HepG2 (cell line): Measurements from ENCODE around the gene PLOD3. TPM values are rescaled to one million over a fixed set of nuclear protein-coding genes. Genes with fewer than 3 reads are reported as not detected.

Experiments
- ATF7 ChIP-seq, 2 experiments: fragments of 450-650 bp in 1 of 2; sonication (generic) in 1 of 2; formaldehyde crosslinking in 1 of 2; IDR thresholded peaks; 2 replicates each; pipeline versions ENCODE4 v1.4.0 to v1.6.1; 2016 to 2020; ENCODE audit warnings: antibody characterized with exemption in 1 of 2, mild to moderate bottlenecking in 1 of 2, missing genetic modification reagents in 1 of 2
- CREM ChIP-seq, 2 experiments: sonication (generic) in 1 of 2; formaldehyde crosslinking in 1 of 2; IDR thresholded peaks; 2 replicates each; pipeline versions ENCODE4 v1.4.0 to v1.6.1; 2016 to 2020; ENCODE audit warnings: antibody characterized with exemption in 1 of 2, mild to moderate bottlenecking in 1 of 2, missing genetic modification reagents in 1 of 2
- DNMT1 ChIP-seq: sonication (generic); formaldehyde crosslinking; IDR thresholded peaks from 2 replicates; pipeline ENCODE4 v1.5.1; 2020; ENCODE audit warnings: mild to moderate bottlenecking, missing genetic modification reagents
- DR1 ChIP-seq: sonication (generic); formaldehyde crosslinking; IDR thresholded peaks from 2 replicates; pipeline ENCODE4 v1.8.0; 2021; ENCODE audit warnings: mild to moderate bottlenecking, missing genetic modification reagents, inconsistent platforms
- FOXM1 ChIP-seq: sonication (generic); formaldehyde crosslinking; IDR thresholded peaks from 2 replicates; pipeline ENCODE4 v1.5.0; 2020; ENCODE audit warnings: missing genetic modification reagents
- HNF1B ChIP-seq: sonication (generic); formaldehyde crosslinking; IDR thresholded peaks from 2 replicates; pipeline ENCODE4 v1.5.1; 2020; ENCODE audit warnings: mild to moderate bottlenecking, moderate library complexity, missing genetic modification reagents
- MAZ ChIP-seq, 2 experiments: sonication (generic) in 1 of 2; formaldehyde crosslinking in 1 of 2; IDR thresholded peaks; 2 replicates each; pipeline versions ENCODE4 v1.5.0 to v1.6.1; 2012 to 2020; ENCODE audit warnings: low read depth in 2 of 2, mild to moderate bottlenecking in 2 of 2, borderline replicate concordance in 1 of 2, improper control_type of control experiment in 1 of 2, low read length in 1 of 2, missing genetic modification reagents in 1 of 2, moderate library complexity in 1 of 2
- MBNL3 ChIP-seq: fragments of 250-450 bp; sonication (Bioruptor Pico); conservative IDR thresholded peaks from 2 replicates; pipeline ENCODE4 v1.8.0; 2022; ENCODE audit warnings: mild to moderate bottlenecking, inconsistent platforms
- MED1 ChIP-seq: sonication (generic); formaldehyde crosslinking; IDR thresholded peaks from 2 replicates; pipeline ENCODE4 v1.4.0; 2020; ENCODE audit warnings: missing genetic modification reagents
- SOX13 ChIP-seq, 3 experiments: fragments of 450-650 bp in 1 of 3; sonication (generic) in 1 of 3; formaldehyde crosslinking in 1 of 3; IDR thresholded peaks in 2 of 3; conservative IDR thresholded peaks in 1 of 3; 2 replicates each; pipeline versions ENCODE4 v1.5.0 to v1.6.1; 2016 to 2020; ENCODE audit warnings: antibody characterized with exemption in 1 of 3, mild to moderate bottlenecking in 1 of 3, missing compliant biosample characterization in 1 of 3, missing genetic modification reagents in 1 of 3, moderate library complexity in 1 of 3
- SRSF9 ChIP-seq: fragments of 200-400 bp; formaldehyde crosslinking; IDR thresholded peaks from 2 replicates; pipeline ENCODE4 v1.6.1; 2018; ENCODE audit warnings: borderline replicate concordance, mild to moderate bottlenecking, low read depth, low read length; ENCODE audit not compliant: insufficient read depth, poor library complexity, severe bottlenecking
- ZNF282 ChIP-seq: fragments of 450-650 bp; IDR thresholded peaks from 2 replicates; pipeline ENCODE4 v1.6.1; 2018; ENCODE audit not compliant: partially characterized antibody
- ZNF44 ChIP-seq: sonication (generic); formaldehyde crosslinking; IDR thresholded peaks from 2 replicates; pipeline ENCODE4 v1.5.1; 2020; ENCODE audit warnings: mild to moderate bottlenecking, missing genetic modification reagents
- ZNF850 ChIP-seq: sonication (generic); formaldehyde crosslinking; conservative IDR thresholded peaks from 2 replicates; pipeline ENCODE4 v1.9.0; 2021; ENCODE audit warnings: mild to moderate bottlenecking, missing genetic modification reagents
- ZSCAN31 ChIP-seq: sonication (generic); formaldehyde crosslinking; IDR thresholded peaks from 2 replicates; pipeline ENCODE4 v1.5.0; 2020; ENCODE audit warnings: low read depth, mild to moderate bottlenecking, missing genetic modification reagents
- polyA plus RNA-seq, 8 experiments: library from polyadenylated mRNA; depleted of rRNA in 3 of 8; stranded (reverse) in 7 of 8; unstranded in 1 of 8; fragments of >200 nt; fragmentation: Illumina TruSeq in 4 of 8; extraction: Trizol in 4 of 8; gene quantifications; 2 replicates each; pipeline versions ENCODE4 v1.2.1 to v1.2.3, GENCODE V29; 2011 to 2016; ENCODE audit warnings: low read depth in 4 of 8, missing spikeins in 1 of 8, mixed read lengths in 1 of 8; ENCODE audit not compliant: insufficient read depth in 1 of 8
- total RNA-seq, 5 experiments: library from RNA; depleted of rRNA; stranded (reverse); fragments of >200 nt; fragmentation: Illumina TruSeq; extraction: Trizol; gene quantifications; 2 replicates each; pipeline ENCODE4 v1.2.3, GENCODE V29; 2016; ENCODE audit warnings: low read depth in 1 of 5
- TF ChIP-seq, protein P1 (sequence below): sonication (generic); formaldehyde crosslinking; IDR thresholded peaks from 2 replicates; pipeline ENCODE4 v1.5.0; 2020; ENCODE audit warnings: mild to moderate bottlenecking, missing genetic modification reagents
- TF ChIP-seq, protein P2 (sequence below): sonication (generic); formaldehyde crosslinking; IDR thresholded peaks from 2 replicates; pipeline ENCODE4 v1.5.0; 2020; ENCODE audit warnings: missing genetic modification reagents
- TF ChIP-seq, protein P3 (sequence below): fragments of 450-650 bp; IDR thresholded peaks from 2 replicates; pipeline ENCODE4 v1.6.1; 2017
- TF ChIP-seq, protein P4 (sequence below): sonication (generic); formaldehyde crosslinking; IDR thresholded peaks from 2 replicates; pipeline ENCODE4 v1.8.1; 2022; ENCODE audit warnings: low read depth, mild to moderate bottlenecking, missing genetic modification reagents

Gene PLOD3
- total and polyA plus RNA-seq, 2 of the 13 experiments (the other 11 are each of a cell fraction or from before 2014, with no cell fraction given) = 65.8 to 67.4 TPM

DNA sequence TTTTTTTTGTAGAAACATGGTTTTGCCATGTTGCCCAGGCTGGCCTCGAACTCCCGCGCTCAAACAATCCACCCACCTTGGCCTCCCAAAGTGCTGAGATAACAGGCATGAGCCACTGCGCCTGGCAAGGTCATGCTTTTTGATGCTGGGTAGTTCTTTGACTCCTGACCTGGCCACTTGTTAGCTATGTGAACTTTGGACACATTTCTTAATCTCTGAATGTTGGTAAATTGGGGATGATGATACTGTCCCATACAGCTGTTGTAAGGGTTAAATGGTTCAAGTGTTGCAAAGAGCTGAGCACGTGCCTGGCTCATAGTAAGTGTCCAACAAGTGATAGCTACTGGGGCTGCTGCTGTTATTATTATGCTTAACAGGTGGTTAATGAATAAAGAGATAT, 2.9 kb upstream of the PLOD3 start (continued):
- TF ChIP-seq CREM (IDR thresholded peaks at IDR 0.05) (peak; percentile 37; the same call in 1 of the 2 replicates), CREM (CRISPR knock-in tag; IDR thresholded peaks at IDR 0.05) (no peak), MBNL3 (CRISPR knock-in tag) (no peak), SOX13 (IDR thresholded peaks at IDR 0.05) (no peak), SOX13 (CRISPR knock-in tag; conservative IDR thresholded peaks at IDR 0.05 in 1 of 2, IDR thresholded peaks at IDR 0.05 in 1 of 2) (peak in 1 of 2 experiments; percentile 51; a peak in 1 of 4 replicates), MED1 (peak; percentile 56), ATF7 (IDR thresholded peaks at IDR 0.05) (no peak), ATF7 (CRISPR knock-in tag; IDR thresholded peaks at IDR 0.05) (no peak), MAZ (IDR thresholded peaks at IDR 0.05; ENCODE audit: borderline replicate concordance, low read depth, low read length) (no peak), MAZ (CRISPR knock-in tag; IDR thresholded peaks at IDR 0.05; ENCODE audit: low read depth) (no peak), SRSF9 (no peak), ZNF282 (no peak), HNF1B (CRISPR knock-in tag) (no peak), FOXM1 (CRISPR knock-in tag) (no peak), ZNF850 (no peak), ZSCAN31 (CRISPR knock-in tag) (no peak), DR1 (CRISPR knock-in tag) (no peak), DNMT1 (CRISPR knock-in tag) (no peak), ZNF44 (no peak)
- TF ChIP-seq, protein P1, sequence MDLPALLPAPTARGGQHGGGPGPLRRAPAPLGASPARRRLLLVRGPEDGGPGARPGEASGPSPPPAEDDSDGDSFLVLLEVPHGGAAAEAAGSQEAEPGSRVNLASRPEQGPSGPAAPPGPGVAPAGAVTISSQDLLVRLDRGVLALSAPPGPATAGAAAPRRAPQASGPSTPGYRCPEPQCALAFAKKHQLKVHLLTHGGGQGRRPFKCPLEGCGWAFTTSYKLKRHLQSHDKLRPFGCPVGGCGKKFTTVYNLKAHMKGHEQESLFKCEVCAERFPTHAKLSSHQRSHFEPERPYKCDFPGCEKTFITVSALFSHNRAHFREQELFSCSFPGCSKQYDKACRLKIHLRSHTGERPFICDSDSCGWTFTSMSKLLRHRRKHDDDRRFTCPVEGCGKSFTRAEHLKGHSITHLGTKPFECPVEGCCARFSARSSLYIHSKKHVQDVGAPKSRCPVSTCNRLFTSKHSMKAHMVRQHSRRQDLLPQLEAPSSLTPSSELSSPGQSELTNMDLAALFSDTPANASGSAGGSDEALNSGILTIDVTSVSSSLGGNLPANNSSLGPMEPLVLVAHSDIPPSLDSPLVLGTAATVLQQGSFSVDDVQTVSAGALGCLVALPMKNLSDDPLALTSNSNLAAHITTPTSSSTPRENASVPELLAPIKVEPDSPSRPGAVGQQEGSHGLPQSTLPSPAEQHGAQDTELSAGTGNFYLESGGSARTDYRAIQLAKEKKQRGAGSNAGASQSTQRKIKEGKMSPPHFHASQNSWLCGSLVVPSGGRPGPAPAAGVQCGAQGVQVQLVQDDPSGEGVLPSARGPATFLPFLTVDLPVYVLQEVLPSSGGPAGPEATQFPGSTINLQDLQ (CRISPR knock-in tag) = no peak
- TF ChIP-seq, protein P2, sequence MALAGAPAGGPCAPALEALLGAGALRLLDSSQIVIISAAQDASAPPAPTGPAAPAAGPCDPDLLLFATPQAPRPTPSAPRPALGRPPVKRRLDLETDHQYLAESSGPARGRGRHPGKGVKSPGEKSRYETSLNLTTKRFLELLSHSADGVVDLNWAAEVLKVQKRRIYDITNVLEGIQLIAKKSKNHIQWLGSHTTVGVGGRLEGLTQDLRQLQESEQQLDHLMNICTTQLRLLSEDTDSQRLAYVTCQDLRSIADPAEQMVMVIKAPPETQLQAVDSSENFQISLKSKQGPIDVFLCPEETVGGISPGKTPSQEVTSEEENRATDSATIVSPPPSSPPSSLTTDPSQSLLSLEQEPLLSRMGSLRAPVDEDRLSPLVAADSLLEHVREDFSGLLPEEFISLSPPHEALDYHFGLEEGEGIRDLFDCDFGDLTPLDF (CRISPR knock-in tag) = no peak
- TF ChIP-seq, protein P3, sequence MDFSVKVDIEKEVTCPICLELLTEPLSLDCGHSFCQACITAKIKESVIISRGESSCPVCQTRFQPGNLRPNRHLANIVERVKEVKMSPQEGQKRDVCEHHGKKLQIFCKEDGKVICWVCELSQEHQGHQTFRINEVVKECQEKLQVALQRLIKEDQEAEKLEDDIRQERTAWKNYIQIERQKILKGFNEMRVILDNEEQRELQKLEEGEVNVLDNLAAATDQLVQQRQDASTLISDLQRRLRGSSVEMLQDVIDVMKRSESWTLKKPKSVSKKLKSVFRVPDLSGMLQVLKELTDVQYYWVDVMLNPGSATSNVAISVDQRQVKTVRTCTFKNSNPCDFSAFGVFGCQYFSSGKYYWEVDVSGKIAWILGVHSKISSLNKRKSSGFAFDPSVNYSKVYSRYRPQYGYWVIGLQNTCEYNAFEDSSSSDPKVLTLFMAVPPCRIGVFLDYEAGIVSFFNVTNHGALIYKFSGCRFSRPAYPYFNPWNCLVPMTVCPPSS = no peak
- TF ChIP-seq, protein P4, sequence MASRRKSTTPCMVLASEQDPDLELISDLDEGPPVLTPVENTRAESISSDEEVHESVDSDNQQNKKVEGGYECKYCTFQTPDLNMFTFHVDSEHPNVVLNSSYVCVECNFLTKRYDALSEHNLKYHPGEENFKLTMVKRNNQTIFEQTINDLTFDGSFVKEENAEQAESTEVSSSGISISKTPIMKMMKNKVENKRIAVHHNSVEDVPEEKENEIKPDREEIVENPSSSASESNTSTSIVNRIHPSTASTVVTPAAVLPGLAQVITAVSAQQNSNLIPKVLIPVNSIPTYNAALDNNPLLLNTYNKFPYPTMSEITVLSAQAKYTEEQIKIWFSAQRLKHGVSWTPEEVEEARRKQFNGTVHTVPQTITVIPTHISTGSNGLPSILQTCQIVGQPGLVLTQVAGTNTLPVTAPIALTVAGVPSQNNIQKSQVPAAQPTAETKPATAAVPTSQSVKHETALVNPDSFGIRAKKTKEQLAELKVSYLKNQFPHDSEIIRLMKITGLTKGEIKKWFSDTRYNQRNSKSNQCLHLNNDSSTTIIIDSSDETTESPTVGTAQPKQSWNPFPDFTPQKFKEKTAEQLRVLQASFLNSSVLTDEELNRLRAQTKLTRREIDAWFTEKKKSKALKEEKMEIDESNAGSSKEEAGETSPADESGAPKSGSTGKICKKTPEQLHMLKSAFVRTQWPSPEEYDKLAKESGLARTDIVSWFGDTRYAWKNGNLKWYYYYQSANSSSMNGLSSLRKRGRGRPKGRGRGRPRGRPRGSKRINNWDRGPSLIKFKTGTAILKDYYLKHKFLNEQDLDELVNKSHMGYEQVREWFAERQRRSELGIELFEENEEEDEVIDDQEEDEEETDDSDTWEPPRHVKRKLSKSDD (CRISPR knock-in tag) = peak; percentile 73
